Small intestine (tissue), 16 donors: ENCODE results near the gene POMZP3. TPM values are rescaled to one million over a fixed set of nuclear protein-coding genes. Genes with fewer than 3 reads are reported as not detected.
"Not testable (repeated sequence)": the region's sequence is repeated elsewhere in the genome, so short reads cannot be mapped to it uniquely, and the experiment has no call there.

Source experiments
- DNase-seq, 2 donors: peaks; one replicate each; pipeline versions ENCODE4 v3.0.0 to v3.0.0-alpha.2; 2013
- FAIRE-seq: peaks from 2 replicates; lab custom pipeline; 2012; peaks lifted over from hg19 to GRCh38; lab: Jason Lieb, UNC
- H3K27ac ChIP-seq, 3 donors: one replicate each; pipeline ENCODE4 v1.5.1; 2013; ENCODE audit warnings: low read length in 2 of 3, mild to moderate bottlenecking in 2 of 3, control low read depth in 1 of 3, inconsistent platforms in 1 of 3, low read depth in 1 of 3, moderate library complexity in 1 of 3
- H3K27me3 ChIP-seq, 3 donors: one replicate each; pipeline ENCODE4 v1.6.1; 2013; ENCODE audit warnings: low read length in 3 of 3, inconsistent platforms in 1 of 3; ENCODE audit not compliant: control insufficient read depth in 3 of 3, insufficient read depth in 3 of 3
- H3K36me3 ChIP-seq, 3 donors: one replicate each; pipeline ENCODE4 v1.6.1; 2013; ENCODE audit warnings: low read length in 3 of 3, inconsistent platforms in 1 of 3, low read depth in 1 of 3, mild to moderate bottlenecking in 1 of 3, moderate library complexity in 1 of 3; ENCODE audit not compliant: control insufficient read depth in 3 of 3, insufficient read depth in 2 of 3
- H3K4me1 ChIP-seq, 3 donors: one replicate each; pipeline ENCODE4 v1.6.1; 2013; ENCODE audit warnings: low read length in 2 of 3, inconsistent platforms in 1 of 3, low read depth in 1 of 3, mild to moderate bottlenecking in 1 of 3, moderate library complexity in 1 of 3; ENCODE audit not compliant: control insufficient read depth in 3 of 3, insufficient read depth in 2 of 3
- H3K4me3 ChIP-seq, 3 donors: one replicate each; pipeline ENCODE4 v1.5.1; 2013; ENCODE audit warnings: low read length in 3 of 3, control low read depth in 1 of 3, inconsistent platforms in 1 of 3, low read depth in 1 of 3, mild to moderate bottlenecking in 1 of 3, moderate library complexity in 1 of 3
- H3K9me3 ChIP-seq, 2 donors: one replicate each; pipeline ENCODE4 v1.6.1; 2013; ENCODE audit warnings: low read depth in 1 of 2, low read length in 1 of 2; ENCODE audit not compliant: control insufficient read depth in 2 of 2, insufficient read depth in 1 of 2
- WGBS, 3 donors: extraction: QIAGEN DNeasy Blood & Tissue Kit; methylation state at CpG; one replicate each; pipeline ENCODE4 v1.1.7; 2013; 5-methylcytosine and 5-hydroxymethylcytosine counted together
- long read RNA-seq, 10 donors: transcript quantifications; one replicate each; lab custom pipeline, GENCODE V29; 2026
- polyA plus RNA-seq, 4 donors: library from polyadenylated mRNA; stranded (reverse) in 3 of 4; unstranded in 1 of 4; fragments of 200-250 nt in 3 of 4; fragments of 120-200 nt in 1 of 4; gene quantifications; one replicate each; pipeline versions ENCODE4 v1.2.1 to v1.2.3, GENCODE V29; 2013
- donor health status: healthy with polysubstance abuse.
- donor health status: control.
- donor health status: control.
- donor health status: Bipolar disorder and iron deficiency.
- donor health status: healthy.

The POMZP3 gene
- 10 to 100 TPM in 3 of 4 donors, 1 to 10 TPM in 1; 8.9 to 17.2 (median 14.2) TPM for polyA plus RNA-seq
- long read RNA-seq, donor 1, partial matches to known transcripts = 0 of 3 reads
- long read RNA-seq, donor 1, other reads (novel, unspliced or antisense) = 0 of 3 reads
- long read RNA-seq, donor 2 = 0 reads
- long read RNA-seq, donor 3, transcript POMZP3-202 (7 exons, 1,490 nt) = major isoform, 6 of 7 reads
- long read RNA-seq, donor 3, partial matches to known transcripts = 0 of 7 reads
- long read RNA-seq, donor 3, other reads (novel, unspliced or antisense) = 0 of 7 reads
- long read RNA-seq, donor 4, partial matches to known transcripts = 0 of 1 reads
- long read RNA-seq, donor 4, other reads (novel, unspliced or antisense) = 0 of 1 reads
- long read RNA-seq, donor 5 = 0 reads
- long read RNA-seq, donor 6, partial matches to known transcripts = 5 of 7 reads
- long read RNA-seq, donor 6, other reads (novel, unspliced or antisense) = 0 of 7 reads
- long read RNA-seq, donor 7, partial matches to known transcripts = 0 of 1 reads
- long read RNA-seq, donor 7, other reads (novel, unspliced or antisense) = 0 of 1 reads
- long read RNA-seq, donor 8 = 0 reads
- long read RNA-seq, donor 9 = 0 reads
- long read RNA-seq, donor 10, transcript POMZP3-202 (7 exons, 1,490 nt) = major isoform, 16 of 18 reads
- long read RNA-seq, donor 10, partial matches to known transcripts = 0 of 18 reads
- long read RNA-seq, donor 10, other reads (novel, unspliced or antisense) = 0 of 18 reads

DNA sequence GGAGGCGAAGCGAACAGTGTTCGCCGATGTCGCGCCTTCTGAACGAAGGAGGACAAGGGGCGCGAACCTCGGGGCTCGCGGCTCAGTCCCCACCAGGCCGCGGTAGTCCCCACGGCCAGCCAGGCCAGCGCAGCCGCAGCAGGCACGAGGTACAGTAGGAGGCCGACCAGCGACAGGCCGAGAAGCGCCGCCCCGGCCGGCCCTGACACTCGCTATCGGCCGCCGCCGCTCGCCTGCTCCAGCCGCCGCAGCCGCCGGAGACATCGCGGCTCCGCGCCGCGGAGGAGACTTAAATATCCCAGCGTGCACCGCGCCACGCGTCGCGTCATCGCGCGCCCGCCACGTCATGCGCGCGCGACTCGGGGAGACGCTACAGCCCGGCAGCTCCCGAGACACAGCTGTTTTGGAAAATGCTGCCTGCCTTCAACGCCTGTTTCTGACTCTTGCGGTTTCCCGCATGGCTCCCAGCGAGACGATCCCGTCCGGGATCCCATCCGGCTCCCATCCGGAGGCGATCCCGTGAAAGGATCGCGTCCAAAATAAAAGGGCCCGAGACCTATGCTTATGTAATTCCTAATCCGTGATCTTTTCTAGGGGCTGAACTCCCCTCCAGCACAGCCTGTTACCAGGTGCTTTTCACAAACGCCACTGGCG lies at the start of gene POMZP3:
POMZP3 (minus strand) TSS at position 291 of the 654 bp plus-strand sequence. CDS start 1,215 bp downstream, outside the sequence.
- not testable (repeated sequence) for H3K27me3 ChIP-seq, H3K9me3 ChIP-seq, H3K4me1 ChIP-seq, H3K36me3 ChIP-seq, FAIRE-seq
- H3K4me3 ChIP-seq = peak within 1 kb of the TSS; percentile 36 to 65 (median 56)
- peak; percentile 22 to 62 for DNase-seq
- WGBS, 3 donors = 0 to 1% (median 0%) methylated on average over 2 to 43 of the region's 78 CpGs
- H3K27ac ChIP-seq = peak within 1 kb of the TSS; percentile 73 to 93 (median 87)

- WGBS, 3 donors = 68 to 85% (median 73%) methylated on average over 2 of the region's 2 CpGs
- not testable (repeated sequence) for H3K27ac ChIP-seq, H3K9me3 ChIP-seq, DNase-seq, H3K4me3 ChIP-seq, H3K27me3 ChIP-seq, H3K4me1 ChIP-seq, H3K36me3 ChIP-seq
- FAIRE-seq = peak; percentile 96
Observed at GRCh38 chr7:76675783-76676182, 48.7 kb upstream of the POMZP3 start.

DNA sequence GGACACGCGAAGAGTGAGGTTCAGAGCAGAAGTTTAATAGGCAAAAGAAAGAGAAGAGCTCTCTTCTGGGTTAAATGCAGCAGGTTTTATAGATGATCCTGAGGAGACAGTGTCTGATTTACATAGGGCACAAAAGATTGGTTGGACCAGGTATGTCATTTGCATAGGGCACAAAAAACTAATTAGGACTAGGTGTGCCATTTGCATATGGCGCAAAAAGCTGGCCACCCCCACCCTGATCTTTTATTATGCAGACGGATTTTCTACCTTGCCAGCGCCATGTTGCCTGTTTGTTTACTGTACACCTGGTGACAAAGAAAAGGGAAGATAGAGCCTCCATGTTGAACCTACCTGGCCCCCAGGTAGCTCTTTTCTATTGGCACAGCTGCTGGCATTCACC lies 46.3 kb upstream of the POMZP3 start:
- FAIRE-seq, H3K9me3 ChIP-seq, DNase-seq, H3K4me3 ChIP-seq, H3K4me1 ChIP-seq, H3K36me3 ChIP-seq, H3K27me3 ChIP-seq, H3K27ac ChIP-seq: not testable (repeated sequence)
- WGBS, 3 donors = 77 to 89% (median 89%) methylated on average over 3 to 5 of the region's 5 CpGs

GRCh38 chr7:76659212-76659611 lies 32.1 kb upstream of the POMZP3 start:
- DNase-seq, FAIRE-seq: not testable (repeated sequence)

DNA sequence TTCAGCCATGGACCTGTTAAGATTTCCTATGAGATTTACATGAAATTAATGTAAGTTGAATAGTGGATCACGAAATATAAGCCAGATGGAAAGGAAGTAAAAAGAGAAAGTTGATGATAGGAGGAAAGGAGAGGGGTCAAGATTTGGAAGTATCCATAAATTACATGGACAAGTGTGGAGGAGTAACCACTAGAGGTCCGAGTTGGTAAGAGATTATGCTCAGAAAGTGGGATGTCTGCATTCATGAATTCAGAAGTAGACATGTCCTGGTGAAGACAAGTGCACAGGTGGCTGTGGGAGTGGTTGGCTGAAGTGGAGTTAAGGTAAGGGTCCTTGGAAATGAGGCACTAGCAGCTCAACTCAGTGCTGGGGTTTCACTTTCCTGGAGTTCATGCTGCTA lies 29.3 kb upstream of the POMZP3 start:
- not testable (repeated sequence) for H3K9me3 ChIP-seq, H3K4me1 ChIP-seq, DNase-seq, H3K27ac ChIP-seq, H3K4me3 ChIP-seq, H3K27me3 ChIP-seq, H3K36me3 ChIP-seq, FAIRE-seq
- WGBS, 3 donors = 49 to 67% (median 53%) methylated on average over 2 of the region's 2 CpGs

More at GRCh38 chr7:76659212-76659611, 32.1 kb upstream of the POMZP3 start:
- not testable (repeated sequence) for H3K27me3 ChIP-seq, H3K4me3 ChIP-seq, H3K27ac ChIP-seq, H3K4me1 ChIP-seq, H3K9me3 ChIP-seq, H3K36me3 ChIP-seq

GRCh38 chr7:76642620-76643019 lies 15.5 kb upstream of the POMZP3 start:
- not testable (repeated sequence) for DNase-seq, H3K27me3 ChIP-seq, H3K4me3 ChIP-seq, H3K4me1 ChIP-seq, H3K27ac ChIP-seq, H3K9me3 ChIP-seq, H3K36me3 ChIP-seq, FAIRE-seq
- WGBS, 3 donors = 81% methylated on average over 1 of the region's 5 CpGs; no CpG with 5 or more reads in 2 of the 3 donors

GRCh38 chr7:76637061-76637691 lies 10.1 kb upstream of the POMZP3 start:
- H3K27ac ChIP-seq, FAIRE-seq, H3K4me1 ChIP-seq, H3K9me3 ChIP-seq, H3K27me3 ChIP-seq, H3K4me3 ChIP-seq, H3K36me3 ChIP-seq: not testable (repeated sequence)
- DNase-seq = peak; percentile 2 to 9
- 17 to 28% (median 26%) methylated on average over 4 to 6 of the region's 7 CpGs for WGBS, 3 donors

DNA sequence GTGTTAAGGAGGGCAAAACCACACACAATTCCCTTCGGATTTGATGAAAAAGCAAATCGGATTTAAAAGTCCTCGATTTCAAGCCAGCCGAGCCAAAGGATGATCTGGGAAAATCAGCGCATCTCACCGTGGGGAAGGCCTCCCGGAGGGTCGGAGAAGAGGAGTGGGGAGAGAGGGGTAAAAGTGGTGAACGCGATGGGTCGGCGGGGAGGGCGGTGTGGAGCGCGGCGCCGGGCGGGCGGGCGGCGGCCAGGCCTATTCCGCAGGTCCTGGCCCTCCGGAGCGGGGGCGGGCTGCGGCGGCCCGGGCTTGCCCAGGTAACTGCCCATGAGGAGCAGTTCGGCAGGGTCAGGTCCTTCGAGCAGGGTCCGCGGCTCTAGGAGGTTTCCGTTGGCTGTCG lies 498 bp downstream of the POMZP3 start:
- peak; percentile 1 to 38 for DNase-seq
- H3K4me1 ChIP-seq, H3K9me3 ChIP-seq, FAIRE-seq, H3K36me3 ChIP-seq, H3K27me3 ChIP-seq: not testable (repeated sequence)
- Histone ChIP-seq H3K4me3 (peak overlapping the region in 2 of 3 donors; percentile 49 to 65), H3K27ac (peak overlapping the region; percentile 27 to 77 (median 40))
- 0% methylated on average over 12 to 28 of the region's 34 CpGs for WGBS, 3 donors
